ENCODE results near the gene CEP162.
A peak's percentile ranks its signal among the peaks of the same experiment; 100 is the strongest.
"Not testable (repeated sequence)": the region's sequence is repeated elsewhere in the genome, so short reads cannot be mapped to it uniquely, and the experiment has no call there.

The CEP162 gene

DNA sequence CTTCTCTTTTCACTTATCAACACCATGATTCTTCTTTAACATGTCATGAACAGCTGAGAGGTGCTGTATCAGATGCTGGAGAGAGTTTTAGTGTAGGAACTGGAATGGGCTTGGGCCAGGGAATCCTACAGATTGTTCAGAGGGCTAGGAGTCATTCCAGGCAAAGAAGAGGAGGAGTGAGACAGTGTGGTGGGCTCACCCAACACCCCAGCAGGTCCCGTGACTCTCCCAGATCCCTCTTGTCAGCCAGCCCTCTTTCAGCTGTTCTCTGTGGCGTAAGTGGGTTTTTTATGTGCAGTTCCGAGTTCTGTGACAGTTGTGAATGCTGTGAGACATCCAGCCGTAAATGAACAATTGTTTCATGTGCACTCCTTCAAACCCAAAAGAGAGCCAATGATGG, 31.4 kb upstream of the CEP162 start:
- H3K36me3 ChIP-seq (ENCODE audit: insufficient read depth, low read length), result no peaks in the 10 kb centered on the region
- H3K4me3 ChIP-seq (ENCODE audit: low read depth, low read length), result peak overlapping the region; percentile 37; the same call in 1 of the 2 replicates
- H2AFZ ChIP-seq (ENCODE audit: low read length, unreplicated experiment), result peak overlapping the region; percentile 49
- H3K27ac ChIP-seq (ENCODE audit: low read depth, low read length), result no peak overlapping the region
- no peaks in the 10 kb centered on the region for H3K27me3 ChIP-seq (ENCODE audit: insufficient read depth, low read length)
- H3K79me2 ChIP-seq (ENCODE audit: control insufficient read depth, insufficient read depth, low read length, unreplicated experiment), result no peaks in the 10 kb centered on the region
- no peaks in the 10 kb centered on the region for H3K4me1 ChIP-seq (ENCODE audit: control insufficient read depth, insufficient read depth, low read length, unreplicated experiment)

DNA sequence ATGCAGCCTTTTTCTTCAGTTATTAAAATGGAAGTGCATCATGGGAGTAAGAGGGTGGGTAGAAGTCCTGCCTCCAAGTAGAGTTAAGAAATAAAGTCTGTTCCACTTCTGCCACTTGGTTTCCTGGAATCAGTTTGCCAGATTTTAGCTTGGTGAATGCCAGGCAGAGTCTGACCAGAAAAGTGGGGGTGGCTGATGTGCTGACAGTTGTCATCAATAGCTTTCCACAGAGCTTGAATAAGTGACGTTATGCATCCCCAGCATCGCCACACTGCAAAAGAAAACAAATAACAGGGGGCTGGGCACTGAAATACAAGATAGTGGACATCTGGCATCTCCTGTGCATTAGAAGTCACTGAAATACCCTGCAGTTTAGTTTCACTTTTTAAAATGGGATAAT, 30.8 kb upstream of the CEP162 start:
- no peaks in the 10 kb centered on the region for H3K36me3 ChIP-seq (ENCODE audit: insufficient read depth, low read length)
- H2AFZ ChIP-seq (ENCODE audit: low read length, unreplicated experiment), result peak overlapping the region; percentile 49
- H3K27ac ChIP-seq (ENCODE audit: low read depth, low read length), result no peak overlapping the region
- no peaks in the 10 kb centered on the region for H3K4me1 ChIP-seq (ENCODE audit: control insufficient read depth, insufficient read depth, low read length, unreplicated experiment)
- H3K79me2 ChIP-seq (ENCODE audit: control insufficient read depth, insufficient read depth, low read length, unreplicated experiment), result no peaks in the 10 kb centered on the region
- H3K4me3 ChIP-seq (ENCODE audit: low read depth, low read length), result peak overlapping the region; percentile 37
- no peaks in the 10 kb centered on the region for H3K27me3 ChIP-seq (ENCODE audit: insufficient read depth, low read length)

DNA sequence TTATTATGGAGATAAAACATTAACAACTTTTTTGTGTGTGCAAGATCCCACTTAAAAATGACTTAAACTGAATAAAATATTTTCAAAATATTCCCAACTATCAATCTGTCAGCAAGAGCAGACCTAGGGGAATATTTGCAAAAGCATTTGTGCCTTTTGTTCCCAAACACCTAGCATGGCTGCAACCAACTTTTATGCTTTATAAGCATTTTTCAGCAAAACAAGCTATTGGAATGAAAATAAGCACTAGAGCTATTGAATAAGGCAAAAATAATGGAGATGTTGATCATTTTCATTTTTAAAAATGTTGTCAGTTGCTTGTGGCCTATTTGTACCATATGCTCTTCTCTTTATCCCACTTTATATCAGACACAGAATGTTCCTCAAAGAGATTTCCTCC, 28.2 kb upstream of the CEP162 start:
- Histone ChIP-seq H3K4me1 (ENCODE audit: control insufficient read depth, insufficient read depth, low read length, unreplicated experiment) (no peaks in the 10 kb centered on the region), H3K4me3 (ENCODE audit: low read depth, low read length) (no peak overlapping the region), H3K79me2 (ENCODE audit: control insufficient read depth, insufficient read depth, low read length, unreplicated experiment) (no peaks in the 10 kb centered on the region), H3K27me3 (ENCODE audit: insufficient read depth, low read length) (no peaks in the 10 kb centered on the region), H2AFZ (ENCODE audit: low read length, unreplicated experiment) (no peak overlapping the region), H3K27ac (ENCODE audit: low read depth, low read length) (no peak overlapping the region), H3K36me3 (ENCODE audit: insufficient read depth, low read length) (no peaks in the 10 kb centered on the region)

DNA sequence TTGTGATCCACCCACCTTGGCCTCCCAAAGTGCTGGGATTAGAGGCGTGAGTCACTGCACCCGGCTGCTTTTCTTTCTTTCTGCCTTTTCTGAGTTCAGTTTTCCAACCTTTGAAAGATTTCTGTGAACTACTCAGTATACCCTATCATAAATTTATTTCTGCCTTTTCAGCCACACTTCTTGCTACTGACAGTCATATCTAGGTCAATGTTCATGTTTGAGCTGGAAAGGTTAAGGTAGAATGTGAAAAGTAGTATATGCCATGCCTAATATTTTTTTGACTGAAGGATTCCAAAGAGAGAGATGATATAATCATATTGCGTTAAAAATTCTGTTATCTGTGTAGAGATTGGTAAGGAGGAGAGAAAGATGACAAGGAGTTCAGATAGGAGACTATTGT, 25.9 kb upstream of the CEP162 start:
- no peak overlapping the region for H3K27ac ChIP-seq (ENCODE audit: low read depth, low read length)
- H2AFZ ChIP-seq (ENCODE audit: low read length, unreplicated experiment), result no peak overlapping the region
- no peaks in the 10 kb centered on the region for H3K27me3 ChIP-seq (ENCODE audit: insufficient read depth, low read length)
- no peak overlapping the region for H3K4me3 ChIP-seq (ENCODE audit: low read depth, low read length)
- no peaks in the 10 kb centered on the region for H3K36me3 ChIP-seq (ENCODE audit: insufficient read depth, low read length)
- no peaks in the 10 kb centered on the region for H3K4me1 ChIP-seq (ENCODE audit: control insufficient read depth, insufficient read depth, low read length, unreplicated experiment)
- H3K79me2 ChIP-seq (ENCODE audit: control insufficient read depth, insufficient read depth, low read length, unreplicated experiment), result no peaks in the 10 kb centered on the region

DNA sequence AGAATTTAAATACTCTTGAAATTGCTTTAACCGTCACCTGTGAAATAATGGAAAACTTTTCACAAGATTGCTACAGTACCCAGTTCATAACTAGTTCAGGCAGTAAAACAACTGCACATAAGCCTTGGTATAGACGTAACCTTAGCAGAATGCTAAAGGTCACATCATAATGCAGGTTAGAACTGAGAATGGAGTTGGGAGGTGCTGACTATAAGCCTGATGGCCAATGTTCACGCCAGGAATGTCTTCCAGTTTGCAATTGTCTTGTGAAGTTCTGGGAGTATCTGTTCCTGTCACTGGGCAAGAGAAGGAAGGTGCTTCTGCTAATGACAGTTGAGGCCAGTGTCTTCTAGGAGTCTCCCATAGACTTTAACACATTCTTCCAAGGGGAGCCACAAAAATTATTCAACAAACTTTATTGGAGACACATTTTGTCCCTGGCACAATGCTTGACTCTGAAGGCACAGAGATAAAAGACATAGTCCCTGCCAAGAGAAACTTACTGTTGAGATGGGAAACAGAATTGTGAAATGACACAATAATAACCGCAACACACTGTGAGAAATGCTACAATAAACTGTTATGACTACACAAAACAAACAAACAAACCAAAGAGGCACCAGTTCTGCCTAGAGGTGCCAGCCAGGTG, 24.6 kb upstream of the CEP162 start:
- H2AFZ ChIP-seq (ENCODE audit: low read length, unreplicated experiment), result no peak overlapping the region
- H3K79me2 ChIP-seq (ENCODE audit: control insufficient read depth, insufficient read depth, low read length, unreplicated experiment), result no peaks in the 10 kb centered on the region
- H3K4me1 ChIP-seq (ENCODE audit: control insufficient read depth, insufficient read depth, low read length, unreplicated experiment), result no peaks in the 10 kb centered on the region
- no peak overlapping the region for H3K27ac ChIP-seq (ENCODE audit: low read depth, low read length)
- H3K4me3 ChIP-seq (ENCODE audit: low read depth, low read length), result no peak overlapping the region
- no peaks in the 10 kb centered on the region for H3K27me3 ChIP-seq (ENCODE audit: insufficient read depth, low read length)
- H3K36me3 ChIP-seq (ENCODE audit: insufficient read depth, low read length), result no peaks in the 10 kb centered on the region

DNA sequence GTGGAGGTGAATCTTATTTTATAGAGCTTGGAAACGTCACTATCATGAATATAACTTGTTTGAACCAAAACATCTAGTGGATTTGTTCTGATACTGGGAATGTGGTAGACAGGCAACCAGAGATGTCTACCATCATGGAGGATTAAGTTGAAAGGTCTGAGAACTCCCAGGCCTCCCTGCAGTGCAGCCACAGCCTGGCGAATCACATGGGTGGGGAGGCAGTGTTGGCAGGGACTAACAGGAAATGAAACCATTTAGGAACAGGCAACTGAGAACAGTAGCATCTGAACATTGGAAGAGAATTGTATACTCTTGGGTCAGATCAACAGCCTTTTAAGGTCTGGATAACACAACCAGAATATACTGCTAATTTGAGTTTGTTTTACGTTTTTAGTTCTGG, 22.3 kb upstream of the CEP162 start:
- H3K4me3 ChIP-seq (ENCODE audit: low read depth, low read length), result no peak overlapping the region
- no peaks in the 10 kb centered on the region for H3K4me1 ChIP-seq (ENCODE audit: control insufficient read depth, insufficient read depth, low read length, unreplicated experiment)
- peak overlapping the region; percentile 7 for H2AFZ ChIP-seq (ENCODE audit: low read length, unreplicated experiment)
- no peak overlapping the region for H3K27ac ChIP-seq (ENCODE audit: low read depth, low read length)
- H3K79me2 ChIP-seq (ENCODE audit: control insufficient read depth, insufficient read depth, low read length, unreplicated experiment), result no peaks in the 10 kb centered on the region
- no peaks in the 10 kb centered on the region for H3K27me3 ChIP-seq (ENCODE audit: insufficient read depth, low read length)
- no peaks in the 10 kb centered on the region for H3K36me3 ChIP-seq (ENCODE audit: insufficient read depth, low read length)

DNA sequence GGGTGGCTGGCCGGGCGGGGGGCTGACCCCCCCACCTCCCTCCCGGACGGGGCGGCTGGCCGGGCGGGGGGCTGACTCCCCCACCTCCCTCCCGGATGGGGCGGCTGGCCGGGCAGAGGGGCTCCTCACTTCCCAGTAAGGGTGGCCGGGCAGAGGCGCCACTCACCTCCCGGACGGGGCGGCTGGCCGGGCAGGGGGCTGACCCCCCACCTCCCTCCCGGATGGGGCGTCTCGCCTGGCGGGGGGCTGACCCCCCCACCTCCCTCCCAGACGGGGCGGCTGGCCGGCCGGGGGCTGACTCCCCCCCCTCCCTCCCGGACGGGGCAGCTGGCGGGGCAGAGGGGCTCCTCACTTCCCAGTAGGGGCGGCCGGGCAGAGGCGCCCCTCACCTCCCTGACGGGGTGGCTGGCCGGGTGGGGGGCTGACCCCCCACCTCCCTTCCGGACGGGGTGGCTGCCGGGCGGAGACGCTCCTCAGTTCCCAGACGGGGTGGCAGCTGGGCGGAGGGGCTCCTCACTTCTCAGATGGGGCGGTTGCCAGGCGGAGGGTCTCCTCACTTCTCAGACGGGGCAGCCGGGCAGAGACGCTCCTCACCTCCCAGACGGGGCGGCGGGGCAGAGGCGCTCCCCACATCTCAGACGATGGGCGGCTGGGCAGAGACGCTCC, 17.1 kb upstream of the CEP162 start:
- not testable (repeated sequence) for H3K4me1 ChIP-seq (ENCODE audit: control insufficient read depth, insufficient read depth, low read length, unreplicated experiment); H3K79me2 ChIP-seq (ENCODE audit: control insufficient read depth, insufficient read depth, low read length, unreplicated experiment); H2AFZ ChIP-seq (ENCODE audit: low read length, unreplicated experiment); H3K36me3 ChIP-seq (ENCODE audit: insufficient read depth, low read length); H3K27me3 ChIP-seq (ENCODE audit: insufficient read depth, low read length); H3K27ac ChIP-seq (ENCODE audit: low read depth, low read length); H3K4me3 ChIP-seq (ENCODE audit: low read depth, low read length)

DNA sequence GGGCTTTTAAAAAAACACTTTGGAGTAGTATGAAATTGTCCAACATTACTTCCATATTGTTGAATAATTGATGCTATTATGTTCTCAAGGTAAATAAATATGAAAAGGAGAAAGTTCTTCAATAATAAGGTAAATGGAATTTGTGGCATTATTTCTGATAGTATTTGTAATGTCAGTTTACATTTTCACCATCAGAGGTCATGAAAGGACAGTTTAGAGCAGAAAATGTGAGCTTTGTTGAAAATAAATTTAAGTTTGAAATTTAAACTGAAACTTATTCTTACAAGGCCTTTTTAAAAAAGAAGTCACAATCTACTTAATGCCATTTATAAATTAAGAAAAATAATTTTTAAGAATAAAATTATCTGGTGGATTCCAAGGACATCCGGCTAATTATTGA, 15.8 kb upstream of the CEP162 start:
- Histone ChIP-seq H2AFZ (ENCODE audit: low read length, unreplicated experiment) (no peak overlapping the region), H3K36me3 (ENCODE audit: insufficient read depth, low read length) (no peaks in the 10 kb centered on the region), H3K27me3 (ENCODE audit: insufficient read depth, low read length) (peaks cover 10% of the 10 kb centered on the region; the same call in 1 of the 2 replicates), H3K4me1 (ENCODE audit: control insufficient read depth, insufficient read depth, low read length, unreplicated experiment) (no peaks in the 10 kb centered on the region), H3K27ac (ENCODE audit: low read depth, low read length) (no peak overlapping the region), H3K79me2 (ENCODE audit: control insufficient read depth, insufficient read depth, low read length, unreplicated experiment) (no peaks in the 10 kb centered on the region), H3K4me3 (ENCODE audit: low read depth, low read length) (no peak overlapping the region)

DNA sequence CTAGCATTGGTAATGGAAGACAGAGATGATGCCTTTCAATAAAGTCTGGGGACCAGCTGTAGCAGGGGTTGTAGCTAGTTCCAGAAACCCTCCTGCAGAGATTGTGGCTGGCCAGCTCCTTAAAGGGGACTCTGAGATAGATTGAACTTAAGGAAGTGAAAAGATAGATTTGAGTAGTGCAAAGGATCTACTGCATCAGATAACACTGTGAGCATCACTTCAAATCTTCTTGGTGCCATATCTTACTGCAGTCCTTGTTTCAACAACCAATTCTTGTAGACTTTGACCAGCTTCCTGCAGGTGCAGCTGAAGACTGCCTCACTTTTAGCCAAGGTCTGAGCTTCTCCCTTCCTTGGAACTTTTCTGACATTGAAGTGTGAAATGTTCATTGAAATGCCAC, 14.8 kb upstream of the CEP162 start:
- no peak overlapping the region for H3K4me3 ChIP-seq (ENCODE audit: low read depth, low read length)
- H3K27me3 ChIP-seq (ENCODE audit: insufficient read depth, low read length), result peaks cover 10% of the 10 kb centered on the region; the same call in 1 of the 2 replicates
- no peaks in the 10 kb centered on the region for H3K4me1 ChIP-seq (ENCODE audit: control insufficient read depth, insufficient read depth, low read length, unreplicated experiment)
- H2AFZ ChIP-seq (ENCODE audit: low read length, unreplicated experiment), result no peak overlapping the region
- H3K36me3 ChIP-seq (ENCODE audit: insufficient read depth, low read length), result no peaks in the 10 kb centered on the region
- no peak overlapping the region for H3K27ac ChIP-seq (ENCODE audit: low read depth, low read length)
- H3K79me2 ChIP-seq (ENCODE audit: control insufficient read depth, insufficient read depth, low read length, unreplicated experiment), result no peaks in the 10 kb centered on the region

DNA sequence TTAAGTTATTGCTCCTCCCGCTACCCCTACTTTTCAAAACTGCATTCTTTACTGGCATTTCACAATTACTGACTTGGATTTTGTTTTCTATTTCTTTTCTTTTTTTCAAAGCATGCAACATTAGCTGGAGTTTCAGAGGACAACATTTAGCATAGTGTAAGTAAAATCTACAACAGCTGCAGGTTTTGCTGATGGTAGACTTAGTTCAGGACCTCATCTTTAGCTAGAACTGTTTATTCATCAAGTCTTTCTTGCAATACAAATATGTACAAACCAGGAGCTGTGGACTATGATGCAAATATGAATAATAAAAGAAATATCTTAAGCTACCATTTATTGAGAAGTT, 728 bp upstream of the CEP162 start:
- Histone ChIP-seq H3K4me3 (ENCODE audit: low read depth, low read length) (peak overlapping the region; percentile 98), H3K36me3 (ENCODE audit: insufficient read depth, low read length) (no peaks in the 10 kb centered on the region)

DNA sequence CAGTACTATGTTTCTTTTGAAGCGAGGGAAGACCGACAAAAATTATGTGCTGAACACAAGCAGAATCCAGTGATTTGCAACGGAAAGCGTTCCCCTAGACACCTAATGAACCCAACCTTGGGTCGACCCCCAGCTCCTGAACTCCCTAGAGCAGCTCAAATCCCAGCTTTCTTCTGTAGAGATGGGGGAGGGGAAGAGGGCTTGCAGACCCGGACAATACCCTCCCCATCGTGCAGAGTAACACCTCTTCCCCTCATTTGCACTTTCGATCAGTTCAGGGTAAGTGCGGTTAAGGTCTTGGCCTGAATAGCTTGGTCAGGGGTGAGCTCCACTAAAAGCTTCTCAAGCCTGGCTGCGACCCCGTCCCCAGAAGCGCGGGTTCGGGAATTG, 404 bp downstream of the CEP162 start:
- Histone ChIP-seq H2AFZ (ENCODE audit: low read length, unreplicated experiment) (peak overlapping the region; percentile 99), H3K27ac (ENCODE audit: low read depth, low read length) (no peak overlapping the region), H3K4me1 (ENCODE audit: control insufficient read depth, insufficient read depth, low read length, unreplicated experiment) (peaks cover 12% of the 10 kb centered on the region), H3K4me3 (ENCODE audit: low read depth, low read length) (peak overlapping the region; percentile 98), H3K36me3 (ENCODE audit: insufficient read depth, low read length) (no peaks in the 10 kb centered on the region), H3K27me3 (ENCODE audit: insufficient read depth, low read length) (peaks cover 14% of the 10 kb centered on the region), H3K79me2 (ENCODE audit: control insufficient read depth, insufficient read depth, low read length, unreplicated experiment) (peaks cover 6% of the 10 kb centered on the region)

More for the DNA sequence above, 728 bp upstream of the CEP162 start:
- H3K27me3 ChIP-seq (ENCODE audit: insufficient read depth, low read length), result peaks cover 25% of the 10 kb centered on the region
- no peak overlapping the region for H3K27ac ChIP-seq (ENCODE audit: low read depth, low read length)
- H3K4me1 ChIP-seq (ENCODE audit: control insufficient read depth, insufficient read depth, low read length, unreplicated experiment), result peaks cover 12% of the 10 kb centered on the region
- H2AFZ ChIP-seq (ENCODE audit: low read length, unreplicated experiment), result peak overlapping the region; percentile 99
- peaks cover 6% of the 10 kb centered on the region for H3K79me2 ChIP-seq (ENCODE audit: control insufficient read depth, insufficient read depth, low read length, unreplicated experiment)

Data from ACC112 (cell line).